ENCODE data around the gene PSD4.

Gene PSD4

GRCh38 chr2:113225263-113226259, 51.8 kb downstream of the PSD4 start:
- no peak for DNase-seq

GRCh38 chr2:113226462-113226861, 52.7 kb downstream of the PSD4 start:
- no peak for DNase-seq

GRCh38 chr2:113227290-113227689, 53.5 kb downstream of the PSD4 start:
- no peak for DNase-seq

- no peak for DNase-seq
Measured at GRCh38 chr2:113227698-113228097, 53.9 kb downstream of the PSD4 start.

GRCh38 chr2:113228351-113228750, 54.6 kb downstream of the PSD4 start:
- DNase-seq: no peak

- DNase-seq: no peak
Measured at GRCh38 chr2:113228991-113229716, 55.4 kb downstream of the PSD4 start.

GRCh38 chr2:113229795-113230194, 56.0 kb downstream of the PSD4 start:
- no peak for DNase-seq

GRCh38 chr2:113230531-113230930, 56.8 kb downstream of the PSD4 start:
- DNase-seq: peak; percentile 56

- DNase-seq: no peak
Measured at GRCh38 chr2:113231064-113231463, 57.3 kb downstream of the PSD4 start.

- no peak for DNase-seq
Measured at GRCh38 chr2:113232123-113232522, 58.4 kb downstream of the PSD4 start.

- DNase-seq: no peak
Measured at GRCh38 chr2:113232740-113233139, 59.0 kb downstream of the PSD4 start.

GRCh38 chr2:113233593-113234550, 60.1 kb downstream of the PSD4 start:
- DNase-seq: peak; percentile 40

- no peak for DNase-seq
Measured at GRCh38 chr2:113234721-113235346, 61.1 kb downstream of the PSD4 start.

- DNase-seq: peak; percentile 37
Measured at GRCh38 chr2:113235347-113236226, 61.8 kb downstream of the PSD4 start.

GRCh38 chr2:113236367-113237159, 62.8 kb downstream of the PSD4 start:
- DNase-seq: no peak

- no peak for DNase-seq
Measured at GRCh38 chr2:113237604-113238160, 63.9 kb downstream of the PSD4 start.

- DNase-seq: peak; percentile 77
Measured at GRCh38 chr2:113238871-113239839, 65.4 kb downstream of the PSD4 start.

- DNase-seq: peak; percentile 82
Measured at GRCh38 chr2:113240150-113240914, 66.6 kb downstream of the PSD4 start.
